Breast epithelium (tissue), 4 donors: ENCODE data around the gene HIP1. TPM values are rescaled to one million over a fixed set of nuclear protein-coding genes. Genes with fewer than 3 reads are reported as not detected.

Experiments
- DNase-seq, 2 donors: peaks; one replicate each; pipeline ENCODE4 v3.0.0-alpha.2; 2019; ENCODE audit warnings: low spot score in 2 of 2
- H3K27ac ChIP-seq, 2 donors: fragments of 200-600 bp; sonication (generic) in 1 of 2; one replicate each; pipeline ENCODE4 v1.5.1; 2016 to 2019; ENCODE audit warnings: mild to moderate bottlenecking in 1 of 2
- H3K27me3 ChIP-seq, 2 donors: fragments of 200-600 bp; sonication (generic) in 1 of 2; one replicate each; pipeline versions ENCODE4 v1.5.1 to v1.6.0; 2017 to 2019; ENCODE audit warnings: control low read depth in 1 of 2, mild to moderate bottlenecking in 1 of 2
- H3K36me3 ChIP-seq: fragments of 200-600 bp; one replicate; pipeline ENCODE4 v1.5.1; 2019
- H3K4me1 ChIP-seq, 2 donors: fragments of 200-600 bp; sonication (generic); one replicate each; pipeline ENCODE4 v1.5.1; 2016 to 2019; ENCODE audit warnings: control low read depth in 1 of 2
- H3K4me3 ChIP-seq, 3 donors: fragments of 200-600 bp; sonication (generic); 1 replicate in 2 of 3; 2 replicates in 1 of 3; pipeline ENCODE4 v1.5.1; 2016 to 2019; ENCODE audit warnings: mild to moderate bottlenecking in 3 of 3, moderate library complexity in 2 of 3
- H3K9me3 ChIP-seq, 2 donors: fragments of 200-600 bp; sonication (generic) in 1 of 2; one replicate each; pipeline ENCODE4 v1.5.1; 2016 to 2019; ENCODE audit warnings: control low read depth in 1 of 2
- POLR2A ChIP-seq: fragments of 450-650 bp; IDR thresholded peaks from one replicate; pipeline ENCODE4 v1.6.1; 2016; ENCODE audit warnings: antibody characterized with exemption, mild to moderate bottlenecking, moderate library complexity
- POLR2AphosphoS5 ChIP-seq, 3 donors: sonication (generic); formaldehyde crosslinking; IDR thresholded peaks; one replicate each; pipeline ENCODE4 v1.6.1; 2017; ENCODE audit warnings: antibody characterized with exemption in 3 of 3
- intact Hi-C: fragments of 100-400 bp; cut with DNase I; formaldehyde crosslinking; loops from one replicate; pipeline ENCODE4 v1.15.1; 2023; ENCODE audit warnings: low total_unique reads
- total RNA-seq, 3 donors: library from RNA; depleted of rRNA; stranded (reverse); fragments of >200 nt; gene quantifications; one replicate each; pipeline ENCODE4 v1.1.0, GENCODE V29; 2016
- TF ChIP-seq, protein P1 (sequence below), 3 donors: fragments of 450-650 bp; IDR thresholded peaks; one replicate each; pipeline ENCODE4 v1.5.1; 2016 to 2017; ENCODE audit warnings: antibody characterized with exemption in 3 of 3, mild to moderate bottlenecking in 3 of 3, moderate library complexity in 3 of 3

The HIP1 gene
- total RNA-seq, 3 donors from 2014 or later, result 20.6 to 24.6 (median 23.8) TPM

DNA sequence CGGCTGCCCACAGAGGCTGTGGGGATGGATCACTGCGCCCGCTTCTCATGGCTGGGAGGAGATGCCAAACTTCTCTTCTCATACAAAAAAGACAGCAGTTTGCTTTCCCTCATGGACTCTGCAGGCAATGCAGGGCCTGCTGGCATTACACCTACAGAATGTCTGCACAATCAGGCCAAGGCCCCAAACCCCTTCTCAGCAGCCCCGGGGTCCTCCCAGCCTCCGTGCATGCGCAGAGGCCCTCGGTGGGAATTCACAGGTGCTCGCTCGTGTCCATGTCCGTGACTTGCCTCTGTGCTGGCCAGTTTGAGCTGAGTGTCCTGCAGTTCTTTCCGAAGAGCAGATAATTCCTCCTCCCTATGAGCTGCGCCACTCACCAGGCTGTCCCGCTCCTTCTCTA, 183.0 kb downstream of the HIP1 start:
- Histone ChIP-seq H3K27ac (no peak overlapping the region), H3K27me3 (no peaks in the 10 kb centered on the region), H3K4me1 (no peaks in the 10 kb centered on the region), H3K9me3 (no peaks in the 10 kb centered on the region), H3K36me3 (no peaks in the 10 kb centered on the region), H3K4me3 (no peak overlapping the region)
- TF ChIP-seq, protein P1, sequence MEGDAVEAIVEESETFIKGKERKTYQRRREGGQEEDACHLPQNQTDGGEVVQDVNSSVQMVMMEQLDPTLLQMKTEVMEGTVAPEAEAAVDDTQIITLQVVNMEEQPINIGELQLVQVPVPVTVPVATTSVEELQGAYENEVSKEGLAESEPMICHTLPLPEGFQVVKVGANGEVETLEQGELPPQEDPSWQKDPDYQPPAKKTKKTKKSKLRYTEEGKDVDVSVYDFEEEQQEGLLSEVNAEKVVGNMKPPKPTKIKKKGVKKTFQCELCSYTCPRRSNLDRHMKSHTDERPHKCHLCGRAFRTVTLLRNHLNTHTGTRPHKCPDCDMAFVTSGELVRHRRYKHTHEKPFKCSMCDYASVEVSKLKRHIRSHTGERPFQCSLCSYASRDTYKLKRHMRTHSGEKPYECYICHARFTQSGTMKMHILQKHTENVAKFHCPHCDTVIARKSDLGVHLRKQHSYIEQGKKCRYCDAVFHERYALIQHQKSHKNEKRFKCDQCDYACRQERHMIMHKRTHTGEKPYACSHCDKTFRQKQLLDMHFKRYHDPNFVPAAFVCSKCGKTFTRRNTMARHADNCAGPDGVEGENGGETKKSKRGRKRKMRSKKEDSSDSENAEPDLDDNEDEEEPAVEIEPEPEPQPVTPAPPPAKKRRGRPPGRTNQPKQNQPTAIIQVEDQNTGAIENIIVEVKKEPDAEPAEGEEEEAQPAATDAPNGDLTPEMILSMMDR (IDR thresholded peaks at IDR 0.05), result no peak
- no peak for TF ChIP-seq POLR2A
- TF ChIP-seq POLR2AphosphoS5 (IDR thresholded peaks at IDR 0.05), result no peak
- intact Hi-C loops, result no loop called here
- DNase-seq, result no peak

DNA sequence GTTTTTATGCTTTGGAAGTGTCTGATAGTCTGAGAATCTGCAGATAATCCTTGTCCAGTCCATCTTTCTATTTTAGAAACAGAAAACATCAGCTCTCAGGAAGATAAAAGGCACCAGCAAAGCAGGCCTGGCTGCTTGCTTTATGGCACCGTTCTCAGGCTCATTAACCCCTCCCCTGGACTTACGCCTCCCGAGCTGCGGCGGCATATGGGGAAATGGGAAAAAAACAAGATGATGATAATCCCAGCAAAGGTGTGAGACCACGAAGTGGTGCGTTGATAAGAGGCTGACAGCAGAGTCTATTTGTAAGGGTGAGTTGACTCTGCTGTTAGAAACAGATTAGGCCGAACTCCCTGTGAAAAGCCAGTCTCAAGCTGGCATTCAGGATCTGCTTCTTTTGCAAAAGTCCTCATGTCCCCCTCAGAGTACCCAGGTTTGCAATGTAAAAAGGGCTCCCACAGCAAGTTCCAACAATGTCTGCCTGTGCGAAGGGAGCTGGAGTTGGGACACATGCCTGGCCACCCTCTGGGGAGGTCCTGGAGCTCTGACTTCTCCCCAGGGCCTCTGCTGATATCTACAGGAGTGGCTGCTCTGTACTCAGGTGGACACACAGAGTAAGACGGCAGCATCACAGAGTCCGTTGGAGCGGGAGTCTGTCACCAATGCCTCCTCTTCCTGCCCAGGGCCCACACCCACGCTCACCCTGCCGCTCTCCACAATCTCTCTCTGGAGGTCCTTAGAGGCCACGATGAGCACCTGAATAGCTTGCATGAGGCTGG, 192.3 kb downstream of the HIP1 start:
- Histone ChIP-seq H3K9me3 (no peaks in the 10 kb centered on the region), H3K36me3 (no peaks in the 10 kb centered on the region), H3K4me1 (no peaks in the 10 kb centered on the region), H3K27me3 (no peaks in the 10 kb centered on the region), H3K4me3 (no peak overlapping the region), H3K27ac (no peak overlapping the region)
- TF ChIP-seq, protein P1 (IDR thresholded peaks at IDR 0.05), result no peak
- TF ChIP-seq POLR2AphosphoS5 (IDR thresholded peaks at IDR 0.05) (no peak), POLR2A (no peak)
- DNase-seq, result no peak
- intact Hi-C loops, result no loop called here

DNA sequence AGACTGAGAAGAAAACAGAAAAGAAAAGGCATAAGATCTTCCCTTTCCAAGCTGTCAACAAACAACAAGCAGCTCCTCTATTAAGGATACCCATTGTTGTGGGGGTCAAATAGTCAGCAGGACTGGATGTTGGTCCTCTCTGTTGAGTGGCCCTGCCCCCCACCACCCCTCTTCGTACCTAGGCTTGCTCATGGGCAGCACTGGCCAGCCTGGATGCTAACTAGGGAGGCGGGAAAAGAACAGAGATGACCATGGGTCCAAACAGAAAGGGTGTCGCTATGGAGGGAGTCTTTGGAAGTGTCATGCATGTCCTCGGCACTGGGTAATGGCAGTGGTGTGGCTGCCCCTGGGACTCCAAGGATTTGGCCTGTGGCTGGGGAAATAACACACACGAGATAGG, 201.0 kb downstream of the HIP1 start:
- no peak for DNase-seq
- Histone ChIP-seq H3K36me3 (no peaks in the 10 kb centered on the region), H3K9me3 (no peaks in the 10 kb centered on the region), H3K27me3 (no peaks in the 10 kb centered on the region), H3K4me1 (no peaks in the 10 kb centered on the region), H3K27ac (no peak overlapping the region), H3K4me3 (no peak overlapping the region)
- intact Hi-C loops, result no loop called here
- TF ChIP-seq, protein P1 (IDR thresholded peaks at IDR 0.05), result no peak
- TF ChIP-seq POLR2AphosphoS5 (IDR thresholded peaks at IDR 0.05) (no peak), POLR2A (no peak)

DNA sequence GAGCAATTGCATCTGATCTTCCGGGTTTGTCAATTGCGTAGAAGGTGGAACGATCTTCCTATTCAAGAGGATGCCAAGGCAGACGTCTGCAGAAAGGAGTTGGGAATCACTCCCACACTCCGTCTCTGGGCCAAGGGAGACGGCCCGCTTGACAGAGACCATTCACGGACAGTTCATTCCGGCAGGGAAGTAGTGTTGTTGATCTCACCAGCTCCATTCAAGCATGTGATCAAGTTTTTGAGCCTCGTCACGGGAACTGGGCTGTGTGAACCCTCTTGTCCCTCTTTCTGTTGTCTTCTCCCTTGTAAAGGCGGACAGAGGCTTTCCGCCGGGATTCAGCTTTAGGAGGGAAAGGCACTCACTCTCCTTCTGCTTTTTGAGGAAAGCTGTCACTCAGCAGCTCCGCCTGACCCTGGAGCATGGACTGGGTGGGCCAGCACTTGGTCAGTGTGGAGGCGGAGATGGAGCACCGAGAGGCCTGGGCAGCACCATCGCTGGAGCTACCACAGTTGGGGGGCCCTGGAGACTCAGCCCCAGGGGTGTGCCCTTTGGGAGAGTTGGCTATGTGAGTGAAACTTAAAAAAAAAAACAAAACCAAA, 201.7 kb downstream of the HIP1 start:
- Histone ChIP-seq H3K27ac (no peak overlapping the region), H3K36me3 (no peaks in the 10 kb centered on the region), H3K9me3 (no peaks in the 10 kb centered on the region), H3K27me3 (no peaks in the 10 kb centered on the region), H3K4me3 (no peak overlapping the region), H3K4me1 (no peaks in the 10 kb centered on the region)
- DNase-seq, result no peak
- intact Hi-C loops, result no loop called here
- TF ChIP-seq POLR2A (no peak), POLR2AphosphoS5 (IDR thresholded peaks at IDR 0.05) (no peak)
- TF ChIP-seq, protein P1 (IDR thresholded peaks at IDR 0.05), result no peak

DNA sequence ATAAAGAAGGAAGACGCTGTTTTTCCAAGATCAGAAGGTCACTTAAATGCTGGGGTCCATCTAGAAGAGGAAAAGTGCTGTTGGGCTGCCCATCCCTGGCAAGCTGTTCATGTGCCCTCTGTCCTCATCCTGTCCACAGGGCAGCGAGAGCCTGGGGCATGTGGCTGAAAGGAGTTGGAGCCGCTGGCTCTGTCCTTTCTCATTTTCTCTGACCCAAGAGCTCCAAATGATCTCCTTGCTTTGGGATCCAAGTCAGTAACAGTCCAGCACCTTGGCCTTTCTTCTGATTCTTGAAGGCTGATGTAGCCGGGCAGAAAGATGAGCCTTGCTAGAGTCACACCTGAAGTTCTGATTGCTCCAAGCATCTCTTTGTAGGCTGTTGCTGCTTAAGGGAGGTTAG, 202.2 kb downstream of the HIP1 start:
- H3K27ac ChIP-seq, result no peak overlapping the region
- no peak for DNase-seq
- intact Hi-C loops, result no loop called here
- H3K27me3 ChIP-seq, result no peaks in the 10 kb centered on the region
- H3K4me3 ChIP-seq, result no peak overlapping the region
- H3K36me3 ChIP-seq, result no peaks in the 10 kb centered on the region
- no peaks in the 10 kb centered on the region for H3K4me1 ChIP-seq
- TF ChIP-seq POLR2AphosphoS5 (IDR thresholded peaks at IDR 0.05), result no peak
- TF ChIP-seq, protein P1 (IDR thresholded peaks at IDR 0.05), result no peak
- TF ChIP-seq POLR2A, result no peak
- no peaks in the 10 kb centered on the region for H3K9me3 ChIP-seq
